Astrocyte of the hippocampus (primary cell): ENCODE data around the gene ACTN3.
A peak's percentile ranks its signal among the peaks of the same experiment; 100 is the strongest.
"Not testable (repeated sequence)": the region's sequence is repeated elsewhere in the genome, so short reads cannot be mapped to it uniquely, and the experiment has no call there.

ENCODE experiments used
- DNase-seq: peaks from one replicate; pipeline ENCODE4 v3.0.0; 2011; ENCODE audit warnings: low read depth, low spot score

Gene ACTN3

GRCh38 chr11:66544952-66545351, 1.8 kb upstream of the ACTN3 start:
- not testable (repeated sequence) for DNase-seq

GRCh38 chr11:66545701-66546367, 869 bp upstream of the ACTN3 start, which contains the start of gene ZDHHC24:
Gene ZDHHC24, minus strand, starts transcription at chr11:66546048. Its CDS starts 45 bp downstream, at chr11:66546003.
- DNase-seq, result peak; percentile 99

GRCh38 chr11:66546966-66547661, 411 bp downstream of the ACTN3 start:
- no peak for DNase-seq

GRCh38 chr11:66547662-66548009, 933 bp downstream of the ACTN3 start:
- no peak for DNase-seq

- DNase-seq, result no peak
Measured at GRCh38 chr11:66548041-66548440, 1.3 kb downstream of the ACTN3 start.

GRCh38 chr11:66548774-66549630, 2.3 kb downstream of the ACTN3 start:
- no peak for DNase-seq

GRCh38 chr11:66549696-66550095, 3.0 kb downstream of the ACTN3 start:
- no peak for DNase-seq

- DNase-seq, result no peak
Measured at GRCh38 chr11:66550887-66551286, 4.2 kb downstream of the ACTN3 start.

- DNase-seq, result no peak
Measured at GRCh38 chr11:66554602-66555001, 7.9 kb downstream of the ACTN3 start.

GRCh38 chr11:66555416-66555815, 8.7 kb downstream of the ACTN3 start:
- no peak for DNase-seq

GRCh38 chr11:66556086-66556485, 9.4 kb downstream of the ACTN3 start:
- DNase-seq, result no peak

- DNase-seq, result no peak
Measured at GRCh38 chr11:66557733-66558326, 11.1 kb downstream of the ACTN3 start.

- DNase-seq, result peak; percentile 29
Measured at GRCh38 chr11:66559142-66559865, 12.6 kb downstream of the ACTN3 start.

- DNase-seq, result no peak
Measured at GRCh38 chr11:66559866-66560676, 13.4 kb downstream of the ACTN3 start.

GRCh38 chr11:66561178-66561974, 14.7 kb downstream of the ACTN3 start:
- no peak for DNase-seq

GRCh38 chr11:66561975-66562248, 15.2 kb downstream of the ACTN3 start:
- no peak for DNase-seq

- no peak for DNase-seq
Measured at GRCh38 chr11:66562275-66562674, 15.6 kb downstream of the ACTN3 start.

GRCh38 chr11:66562907-66563583, 16.3 kb downstream of the ACTN3 start:
- DNase-seq, result no peak

GRCh38 chr11:66563832-66564231, 17.1 kb downstream of the ACTN3 start:
- DNase-seq, result no peak
